Cardiac fibroblast (primary cell): Measurements from ENCODE around the gene EP300.
A peak's percentile ranks its signal among the peaks of the same experiment; 100 is the strongest.
"Not testable (repeated sequence)": the region's sequence is repeated elsewhere in the genome, so short reads cannot be mapped to it uniquely, and the experiment has no call there.

Source experiments
- DNase-seq, 2 donors: peaks; one replicate each; pipeline versions ENCODE4 v3.0.0 to v3.0.0-alpha.2; 2010; ENCODE audit warnings: low read depth in 2 of 2
- H3K4me3 ChIP-seq, 2 donors: replicated peaks in 1 of 2; 1 replicate in 1 of 2; 2 replicates in 1 of 2; pipeline ENCODE4 v1.5.1; 2011; ENCODE audit warnings: low read depth in 2 of 2, low read length in 2 of 2, mild to moderate bottlenecking in 2 of 2, moderate library complexity in 1 of 2
- CTCF ChIP-seq: IDR thresholded peaks from one replicate; pipeline ENCODE4 v1.5.1; 2011; ENCODE audit warnings: low read depth, mild to moderate bottlenecking, low read length, inconsistent platforms

EP300 gene

DNA sequence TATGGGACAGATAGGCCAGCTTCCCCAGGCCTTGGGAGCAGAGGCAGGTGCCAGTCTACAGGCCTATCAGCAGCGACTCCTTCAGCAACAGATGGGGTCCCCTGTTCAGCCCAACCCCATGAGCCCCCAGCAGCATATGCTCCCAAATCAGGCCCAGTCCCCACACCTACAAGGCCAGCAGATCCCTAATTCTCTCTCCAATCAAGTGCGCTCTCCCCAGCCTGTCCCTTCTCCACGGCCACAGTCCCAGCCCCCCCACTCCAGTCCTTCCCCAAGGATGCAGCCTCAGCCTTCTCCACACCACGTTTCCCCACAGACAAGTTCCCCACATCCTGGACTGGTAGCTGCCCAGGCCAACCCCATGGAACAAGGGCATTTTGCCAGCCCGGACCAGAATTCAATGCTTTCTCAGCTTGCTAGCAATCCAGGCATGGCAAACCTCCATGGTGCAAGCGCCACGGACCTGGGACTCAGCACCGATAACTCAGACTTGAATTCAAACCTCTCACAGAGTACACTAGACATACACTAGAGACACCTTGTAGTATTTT lies 86.1 kb downstream of the EP300 start:
- no peak for TF ChIP-seq CTCF
- no peak for DNase-seq
- H3K4me3 ChIP-seq: no peak overlapping the region

GRCh38 chr22:41180362-41180761 lies 88.0 kb downstream of the EP300 start:
- H3K4me3 ChIP-seq, DNase-seq: not testable (repeated sequence)

DNA sequence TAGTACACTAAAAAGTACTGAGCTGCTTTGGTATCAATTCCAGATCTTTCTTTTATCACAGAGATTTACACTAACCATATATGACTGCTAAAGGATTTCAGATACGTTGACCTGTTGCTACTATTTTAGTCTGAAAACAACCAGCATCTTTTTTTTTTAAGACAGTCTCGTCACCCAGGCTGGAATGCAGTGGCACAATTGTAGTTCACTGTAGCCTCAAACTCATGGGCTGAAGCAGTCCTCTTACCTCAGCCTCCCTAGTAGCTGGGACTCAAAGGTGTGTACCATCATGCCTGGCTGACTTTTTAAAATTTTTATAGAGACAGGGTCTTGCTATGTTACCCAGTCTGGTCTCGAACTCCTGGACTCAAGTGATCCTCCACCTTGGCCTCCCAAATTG lies 88.5 kb downstream of the EP300 start:
- no peak overlapping the region for H3K4me3 ChIP-seq
- TF ChIP-seq CTCF: no peak
- DNase-seq: no peak

DNA sequence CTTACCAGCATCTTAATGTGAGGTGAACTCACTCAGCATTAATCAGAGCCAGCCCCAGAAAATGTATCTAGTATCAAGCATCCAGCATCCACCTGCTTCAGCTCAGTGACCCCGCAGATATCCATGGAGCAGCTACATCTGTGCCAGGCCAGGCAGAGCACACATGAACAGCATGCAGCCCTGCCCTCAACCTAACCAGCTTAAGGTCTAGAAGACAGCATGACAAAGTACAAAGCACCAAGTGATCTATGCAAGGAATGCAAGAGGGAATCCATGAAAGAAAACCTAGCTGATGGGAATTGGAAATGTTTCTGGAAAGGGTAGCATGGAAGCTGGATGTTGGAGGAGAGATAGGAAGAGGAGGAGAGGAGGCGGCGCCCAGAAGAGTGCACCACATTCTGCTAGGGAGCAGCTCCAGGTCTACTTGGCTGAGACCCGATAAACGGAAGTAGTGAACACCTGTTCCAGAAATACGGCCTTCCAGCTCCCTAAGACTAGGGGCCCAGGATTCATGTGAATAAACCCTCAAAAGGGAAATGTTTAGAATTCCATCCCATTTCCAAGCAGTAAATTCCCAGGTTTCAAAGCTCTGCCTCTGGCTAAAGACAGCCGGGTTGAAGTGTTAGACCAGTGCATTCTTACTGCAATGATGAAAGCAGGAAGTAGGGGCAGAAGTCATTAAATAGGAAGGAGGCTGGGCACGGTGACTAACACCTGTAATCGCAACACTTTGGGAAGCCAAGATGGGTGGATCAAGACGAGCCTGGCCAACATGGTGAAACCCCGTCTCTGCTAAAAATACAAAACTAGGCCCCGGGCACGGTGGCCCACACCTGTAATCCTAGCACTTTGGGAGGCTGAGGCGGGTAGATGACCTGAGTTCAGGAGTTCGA lies 89.2 kb downstream of the EP300 start:
- TF ChIP-seq CTCF: no peak
- no peak overlapping the region for H3K4me3 ChIP-seq

DNA sequence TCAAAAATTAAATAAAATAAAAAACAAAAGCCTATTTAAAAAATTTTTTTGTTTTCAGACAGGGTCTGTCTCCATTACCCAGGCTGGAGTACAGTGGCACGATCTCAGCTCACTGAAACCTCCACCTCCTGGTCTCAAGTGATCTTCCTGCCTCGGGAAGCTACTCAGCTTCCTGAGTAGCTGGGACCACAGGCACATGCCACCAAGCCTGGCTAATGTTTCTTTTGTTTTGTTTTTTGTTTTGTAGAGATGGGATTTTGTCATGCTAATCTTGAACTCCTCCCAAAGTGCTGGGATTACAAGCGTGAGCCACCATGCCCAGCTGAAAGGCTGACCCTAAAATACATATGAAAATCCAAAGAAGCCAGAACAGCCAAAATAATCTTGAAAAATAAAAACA lies 92.3 kb downstream of the EP300 start:
- TF ChIP-seq CTCF: no peak
- DNase-seq: no peak
- no peak overlapping the region for H3K4me3 ChIP-seq

More for the DNA sequence above, 89.2 kb downstream of the EP300 start:
- DNase-seq: peak; percentile 75 to 83

- no peak for DNase-seq
- H3K4me3 ChIP-seq: no peak overlapping the region
- TF ChIP-seq CTCF: no peak
Observed at GRCh38 chr22:41191467-41191866, 99.1 kb downstream of the EP300 start.

- no peak overlapping the region for H3K4me3 ChIP-seq
- TF ChIP-seq CTCF: no peak
- no peak for DNase-seq
Observed at GRCh38 chr22:41193829-41194228, 101.4 kb downstream of the EP300 start.
